HG02840 (cell line): Measurements from ENCODE around the gene LRBA.
"Not testable (repeated sequence)": the region's sequence is repeated elsewhere in the genome, so short reads cannot be mapped to it uniquely, and the experiment has no call there.

Experiments
- ATAC-seq: cut with Tn5 transposase; IDR thresholded peaks from one replicate; pipeline ENCODE4 v1.9.1; 2021; ENCODE audit warnings: mild to moderate bottlenecking, moderate library complexity, moderate number of reproducible peaks; ENCODE audit not compliant: unreplicated experiment, low FRiP score

LRBA gene

DNA sequence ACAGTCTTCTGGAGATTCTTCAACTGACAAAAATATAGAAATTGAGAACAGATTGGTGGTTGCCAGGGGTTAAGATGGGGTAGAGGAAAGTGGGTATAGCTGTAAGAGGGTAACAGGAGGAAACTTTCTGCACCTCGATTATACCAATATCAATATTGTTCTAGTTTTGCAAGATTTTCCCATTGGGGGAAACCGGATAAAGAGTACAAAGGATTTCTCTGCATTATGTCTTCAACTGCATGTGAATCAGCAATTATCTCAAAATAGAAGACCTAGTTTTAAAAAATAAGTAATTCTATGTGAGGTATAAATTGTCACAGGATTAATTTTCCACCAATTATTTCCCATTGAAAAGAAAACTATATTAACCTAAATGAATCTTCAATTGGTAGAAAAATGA, 65.7 kb downstream of the LRBA start:
- ATAC-seq = no peak

DNA sequence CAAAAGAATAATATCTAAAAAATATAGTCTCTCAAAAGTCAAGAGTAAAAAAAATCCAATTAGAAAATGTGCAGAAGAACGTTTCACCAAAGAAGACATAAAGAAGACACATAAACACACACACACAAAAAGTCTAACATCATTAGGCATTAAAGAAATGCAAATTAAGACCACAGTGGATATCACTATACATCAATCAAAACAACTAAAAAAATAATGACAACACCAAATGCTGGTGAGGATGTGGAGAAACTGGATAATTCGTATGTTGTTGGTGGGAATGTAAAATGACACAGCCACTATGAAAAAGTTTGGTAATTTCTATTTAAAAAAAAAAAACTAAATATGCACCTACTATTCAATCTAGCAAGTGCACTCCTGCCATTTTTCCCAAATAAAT, 66.4 kb downstream of the LRBA start:
- ATAC-seq = no peak

DNA sequence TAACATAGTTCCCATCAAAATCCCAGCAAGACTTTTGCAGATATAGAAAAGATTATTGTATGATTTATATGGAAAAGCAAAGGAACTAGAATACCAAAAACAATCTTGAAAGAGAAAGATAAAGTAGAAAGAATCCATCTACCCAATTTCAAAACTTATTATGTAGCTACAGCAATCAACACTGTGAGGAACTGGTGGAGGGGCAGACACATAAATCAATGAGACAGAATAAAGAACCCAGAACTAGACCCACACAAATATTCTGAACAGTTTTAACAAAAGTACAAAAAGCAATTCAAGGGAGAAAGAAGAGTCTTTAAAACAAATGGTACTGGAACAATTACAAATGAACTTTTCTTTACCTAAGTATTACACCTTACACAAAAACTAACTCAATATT, 67.0 kb downstream of the LRBA start:
- ATAC-seq = no peak

DNA sequence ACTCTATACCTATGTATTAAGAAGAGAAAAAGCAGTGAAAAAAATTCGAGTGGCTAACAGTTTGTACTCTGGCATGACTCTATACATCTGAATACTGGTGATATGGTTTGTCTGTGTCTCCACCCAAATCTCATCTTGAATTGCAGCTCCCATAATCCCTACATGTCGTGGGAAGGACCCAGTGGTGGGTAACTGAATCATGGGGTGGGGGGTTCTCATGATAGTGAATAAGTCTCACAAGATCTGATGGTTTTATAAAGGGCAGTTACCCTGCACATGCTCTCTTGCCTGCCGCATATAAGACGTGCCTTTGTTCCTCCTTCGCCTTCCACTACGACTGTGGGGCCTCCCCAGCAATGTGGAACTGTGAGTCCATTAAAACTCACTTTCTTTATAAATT, 70.4 kb downstream of the LRBA start:
- ATAC-seq = no peak

- no peak for ATAC-seq
Observed at GRCh38 chr4:150943818-150944217, 71.3 kb downstream of the LRBA start.

DNA sequence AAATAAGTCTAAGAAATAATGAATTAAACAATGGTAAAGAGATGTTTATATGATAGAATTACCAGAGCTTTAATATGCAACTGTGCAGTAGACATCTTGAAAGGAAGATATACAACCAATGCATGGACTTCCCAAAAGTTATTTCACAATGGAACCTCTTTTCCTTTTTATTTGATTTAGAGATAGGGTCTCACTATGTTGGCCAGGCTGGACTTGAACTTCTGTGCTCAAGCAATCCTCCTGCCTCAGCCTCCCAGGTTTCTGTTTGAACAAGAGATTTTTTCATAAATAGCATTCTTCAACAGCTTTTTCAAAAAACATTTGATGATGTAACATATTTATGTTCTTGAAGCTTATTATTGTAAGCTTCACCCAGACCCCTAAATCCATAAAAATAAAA, 72.0 kb downstream of the LRBA start:
- ATAC-seq = no peak

DNA sequence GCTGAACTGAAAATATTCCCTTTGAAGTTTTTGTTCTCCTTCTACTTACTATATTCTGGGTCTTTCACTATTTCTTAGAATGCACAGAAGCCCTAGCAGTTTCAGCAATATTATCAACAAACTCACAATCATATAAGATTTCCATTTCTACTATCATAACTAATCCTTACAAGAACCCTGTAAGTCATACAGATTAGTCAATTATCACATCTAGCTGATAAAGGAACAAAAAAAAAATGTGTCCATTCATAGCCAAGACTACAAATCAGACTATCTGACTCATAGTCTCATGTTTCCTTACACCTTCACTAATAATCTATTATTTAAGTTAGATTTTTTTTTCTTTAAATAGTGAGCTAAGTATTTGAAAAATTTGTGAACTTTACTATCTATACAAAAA, 72.5 kb downstream of the LRBA start:
- no peak for ATAC-seq

DNA sequence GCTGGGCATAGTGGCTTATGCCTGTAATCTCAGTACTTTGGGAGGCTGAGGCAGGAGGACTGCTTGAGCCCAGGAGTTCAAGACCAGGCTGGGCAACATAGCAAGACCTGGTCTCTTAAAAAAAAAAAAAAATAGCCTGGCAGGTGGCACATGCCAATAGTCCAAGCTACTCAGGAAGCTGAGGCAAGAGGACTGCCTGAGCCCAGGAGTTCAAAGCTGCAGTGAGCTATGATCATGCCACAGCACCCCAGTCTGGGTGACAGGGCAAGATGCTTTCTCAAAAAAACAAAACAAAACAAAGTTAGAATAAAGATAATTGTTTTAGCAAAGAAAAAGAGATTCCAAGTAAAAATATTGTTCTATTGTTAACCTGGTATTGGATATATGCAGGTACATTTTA, 75.0 kb downstream of the LRBA start:
- ATAC-seq = no peak

- no peak for ATAC-seq
Observed at GRCh38 chr4:150939530-150939929, 75.6 kb downstream of the LRBA start.

- ATAC-seq = no peak
Observed at GRCh38 chr4:150938873-150939499, 76.1 kb downstream of the LRBA start.

DNA sequence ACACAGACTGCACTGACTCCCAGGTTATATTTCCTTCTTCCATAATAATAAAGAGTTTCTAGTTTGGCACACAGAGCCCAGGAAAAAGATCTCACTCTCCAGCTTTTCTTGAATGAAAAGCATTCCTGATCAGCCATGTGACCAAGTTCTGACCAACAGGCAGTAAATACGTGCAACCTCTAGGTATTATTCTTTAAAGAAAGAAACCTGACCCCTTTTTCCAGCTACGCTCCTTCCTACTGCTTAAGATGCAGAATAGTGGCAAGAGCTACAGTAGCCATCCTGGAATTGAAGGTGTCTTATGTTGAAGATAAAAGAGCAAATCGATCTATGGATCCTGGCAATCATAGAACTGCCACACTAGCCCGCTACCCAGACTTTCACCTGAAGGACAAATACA, 76.7 kb downstream of the LRBA start:
- ATAC-seq = no peak

GRCh38 chr4:150934022-150934421, 81.1 kb downstream of the LRBA start:
- no peak for ATAC-seq

DNA sequence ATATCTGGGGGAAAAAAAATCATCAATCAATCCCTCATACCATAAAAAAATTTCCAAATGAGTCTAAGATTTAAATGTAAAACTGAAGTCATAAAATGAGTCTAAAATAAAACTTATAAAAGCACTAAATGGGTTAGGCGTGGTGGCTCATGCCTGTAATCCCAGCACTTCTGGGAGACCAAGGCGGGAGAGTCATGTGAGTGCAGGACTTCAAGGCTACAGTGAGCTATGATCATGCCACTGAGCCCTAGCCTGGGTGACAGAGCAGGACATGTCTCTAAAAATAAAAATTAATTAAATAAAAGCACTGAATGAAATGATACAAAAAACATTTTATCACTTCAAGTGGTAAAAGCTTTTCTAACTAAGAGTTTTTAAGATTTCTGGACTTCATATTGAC, 83.3 kb downstream of the LRBA start:
- ATAC-seq = no peak

GRCh38 chr4:150931005-150931404, 84.1 kb downstream of the LRBA start:
- no peak for ATAC-seq

GRCh38 chr4:150923945-150924344, 91.1 kb downstream of the LRBA start:
- no peak for ATAC-seq

- ATAC-seq = not testable (repeated sequence)
Observed at GRCh38 chr4:150921486-150921885, 93.6 kb downstream of the LRBA start.

DNA sequence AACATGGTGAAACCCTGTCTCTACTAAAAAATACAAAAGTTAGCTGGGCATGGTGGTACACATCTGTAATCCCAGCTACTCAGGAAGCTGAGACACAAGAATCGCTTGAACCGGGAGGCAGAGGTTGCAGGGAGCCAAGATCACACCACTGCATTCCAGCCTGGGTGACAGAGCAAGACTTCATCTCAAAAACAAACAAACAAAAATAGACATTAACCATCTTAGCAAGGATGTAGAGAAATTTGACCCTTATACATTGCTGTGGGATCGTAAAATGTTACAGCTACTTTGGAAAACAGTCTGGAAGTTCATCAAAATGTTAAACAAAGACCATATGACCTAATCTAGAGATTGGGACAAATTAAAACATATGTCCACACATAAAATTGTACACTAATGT, 96.5 kb downstream of the LRBA start:
- not testable (repeated sequence) for ATAC-seq

GRCh38 chr4:150911326-150911725, 103.8 kb downstream of the LRBA start:
- ATAC-seq = no peak

- ATAC-seq = no peak
Observed at GRCh38 chr4:150909116-150909515, 106.0 kb downstream of the LRBA start.

DNA sequence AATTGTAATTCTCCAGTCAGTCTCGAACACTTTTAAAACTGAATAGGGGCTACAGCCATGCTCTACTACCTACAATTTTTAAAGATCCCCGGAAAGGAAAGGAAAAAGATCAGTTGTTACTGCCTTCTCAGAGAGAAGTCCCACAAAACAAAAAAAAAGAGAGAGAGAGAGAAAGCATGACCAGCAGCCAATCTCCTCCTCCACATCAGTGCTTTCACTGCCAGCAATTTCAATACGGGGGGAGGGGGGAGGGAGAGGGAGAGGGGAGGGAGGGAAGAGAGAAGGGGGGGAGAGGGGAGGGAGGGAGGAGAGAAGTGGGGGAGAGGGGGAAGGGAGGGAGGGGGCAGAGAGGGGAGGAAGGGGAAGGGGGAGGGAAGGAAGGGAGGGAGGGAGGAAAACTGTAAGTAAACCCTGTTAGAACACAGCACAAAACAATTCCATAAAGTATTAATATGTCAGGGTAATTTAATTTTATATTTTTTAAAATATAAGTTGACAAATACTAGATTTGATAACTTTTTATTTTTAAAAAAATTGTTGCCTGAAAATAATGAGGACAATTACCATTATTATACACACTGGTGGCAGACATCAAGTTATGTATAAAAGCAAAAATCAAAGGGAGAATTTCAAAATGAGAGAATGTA, 108.0 kb downstream of the LRBA start:
- ATAC-seq = no peak

- ATAC-seq = no peak
Observed at GRCh38 chr4:150904671-150905070, 110.4 kb downstream of the LRBA start.

DNA sequence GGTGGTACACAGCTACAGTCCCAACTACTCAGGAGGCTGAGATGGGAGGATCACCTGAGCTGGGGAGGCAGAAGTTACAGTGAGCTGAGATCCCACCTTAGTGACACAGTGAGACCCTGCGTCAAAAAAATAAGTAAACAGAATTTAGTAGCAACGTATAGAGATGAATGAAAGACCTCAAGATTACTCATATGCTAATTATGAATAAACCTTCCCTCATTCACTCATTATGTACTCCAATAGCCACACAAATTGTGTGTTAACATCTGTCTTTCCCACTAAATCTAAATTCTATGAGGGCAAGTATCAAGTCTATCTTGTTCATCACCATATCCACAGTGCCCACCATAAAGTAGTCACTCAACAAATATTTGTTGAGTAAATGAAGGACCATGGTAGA, 111.5 kb downstream of the LRBA start:
- no peak for ATAC-seq

GRCh38 chr4:150896497-150896896, 118.6 kb downstream of the LRBA start:
- ATAC-seq = no peak
